ENCODE data around the gene BIRC7. TPM values are rescaled to one million over a fixed set of nuclear protein-coding genes. Genes with fewer than 3 reads are reported as not detected.
"Not testable (repeated sequence)": the region's sequence is repeated elsewhere in the genome, so short reads cannot be mapped to it uniquely, and the experiment has no call there.

BIRC7 gene
- total RNA-seq, 2 experiments from 2014 or later, result not detected

DNA sequence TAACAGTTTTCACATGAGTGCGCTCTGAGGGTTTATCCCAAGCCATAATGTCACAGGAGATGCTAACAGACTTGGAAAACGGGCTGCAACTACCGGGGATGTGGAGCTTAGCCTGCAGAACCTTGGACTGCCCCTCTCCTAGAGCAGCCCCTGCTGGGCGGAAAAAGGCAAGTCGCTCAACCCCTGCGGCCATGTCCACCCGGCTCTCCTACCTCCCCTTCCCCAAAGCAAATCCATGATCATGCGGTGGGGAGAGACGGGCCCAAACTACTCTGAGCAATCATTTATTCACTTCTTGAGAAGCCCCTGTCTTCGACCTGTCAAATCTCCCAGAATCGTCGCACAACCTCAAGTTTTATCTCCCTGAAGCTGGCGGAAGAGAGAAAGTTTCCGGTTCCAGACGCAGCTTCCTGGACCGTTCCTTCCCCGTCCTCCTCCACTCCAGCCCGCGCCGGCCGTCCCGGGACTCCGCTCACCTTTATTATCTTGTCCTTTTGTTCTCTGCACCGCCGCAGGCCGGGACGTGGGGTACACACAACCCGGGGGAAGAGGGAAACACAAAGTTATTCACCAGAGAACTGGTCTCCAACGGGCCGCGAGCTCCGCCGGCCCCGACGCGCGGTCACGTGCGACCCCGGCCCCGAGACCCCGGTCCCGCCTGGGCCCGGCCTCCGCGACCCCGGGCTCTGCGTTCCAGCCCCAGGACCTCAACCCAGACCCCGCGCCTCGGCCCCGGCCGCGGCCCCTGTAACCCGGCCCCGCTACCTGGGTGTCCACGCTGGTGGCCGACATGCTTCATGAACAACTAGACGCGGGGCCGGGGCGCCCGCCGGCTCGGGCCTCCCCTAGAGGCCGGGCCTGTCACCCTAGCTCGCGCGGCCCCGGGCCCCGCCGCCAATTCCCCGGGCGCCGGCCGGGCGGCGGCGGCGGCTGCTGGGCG is 20.3 kb upstream of the BIRC7 start:
- no peak for ATAC-seq (ENCODE audit: low read depth)
- peaks cover 39% of the 10 kb centered on the region for H3K4me1 Mint-ChIP-seq
- POLR2A ChIA-PET, result interaction anchor here (0.9 to 1.4 kb wide), 3 partner anchors 8 to 57 kb away, joined by 3 to 7 read pairs (median 3); partner anchors contain the start of gene ARFGAP1

GRCh38 chr20:63216041-63216848 is 19.5 kb upstream of the BIRC7 start, which contains the start of gene YTHDF1:
YTHDF1 (minus strand) TSS chr20:63216131; CDS start chr20:63215892, 239 bp downstream.
- DNase-seq (peak; percentile 98), ATAC-seq (ENCODE audit: low read depth) (peak; percentile 96)
- Mint-ChIP-seq H3K27me3 (peaks cover 4% of the 10 kb centered on the region), H3K27ac (peak within 1 kb of the TSS; percentile 89), H3K9me3 (no peaks in the 10 kb centered on the region), H3K36me3 (peaks cover 10% of the 10 kb centered on the region), H3K4me3 (peak within 1 kb of the TSS; percentile 96), H3K4me1 (peaks cover 34% of the 10 kb centered on the region)
- POLR2A ChIA-PET, result interaction anchor here (0.6 kb wide), 1 partner anchor 515 kb away, joined by 3 read pairs; no protein-coding TSS in a partner anchor

More for the DNA sequence above, 20.3 kb upstream of the BIRC7 start:
- Mint-ChIP-seq H3K4me3 (peak overlapping the region; percentile 96), H3K27ac (peak overlapping the region; percentile 89), H3K9me3 (no peaks in the 10 kb centered on the region), H3K36me3 (peaks cover 14% of the 10 kb centered on the region), H3K27me3 (peaks cover 3% of the 10 kb centered on the region)
- peak; percentile 54 for DNase-seq

DNA sequence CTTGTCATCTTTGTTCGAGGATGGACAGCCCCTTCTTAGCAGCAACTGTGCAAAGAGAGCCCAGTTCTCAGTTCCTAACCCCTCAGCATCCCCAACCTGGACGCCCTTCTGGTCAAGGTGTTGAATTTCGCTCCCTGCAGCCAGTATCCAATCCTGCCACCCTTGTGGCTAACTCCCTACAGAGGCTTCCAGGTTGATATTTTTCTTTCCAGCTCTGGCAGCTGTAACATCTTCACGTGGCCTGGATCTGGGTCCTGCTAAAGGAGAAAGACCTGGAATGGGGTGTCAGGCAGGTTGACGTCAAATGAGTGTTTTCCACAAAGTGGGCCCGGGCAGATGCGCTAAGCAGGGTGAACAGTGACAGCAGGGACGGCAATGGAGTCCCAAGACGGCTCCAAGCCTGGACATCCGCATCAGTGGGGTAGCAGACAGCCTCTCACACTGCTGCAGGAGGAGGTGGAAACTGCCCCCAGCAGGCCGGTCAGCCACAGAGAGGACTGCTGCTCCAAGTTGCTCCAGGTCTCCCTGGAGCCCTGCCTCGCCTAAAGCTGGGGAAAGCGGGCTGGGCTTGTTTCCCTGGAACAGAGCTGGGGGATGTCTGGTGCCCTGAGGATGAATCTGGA is 18.7 kb upstream of the BIRC7 start:
- no peaks in the 10 kb centered on the region for H3K9me3 Mint-ChIP-seq
- H3K4me1 Mint-ChIP-seq, result peaks cover 33% of the 10 kb centered on the region
- H3K27me3 Mint-ChIP-seq, result peaks cover 4% of the 10 kb centered on the region
- peak overlapping the region; percentile 87 for H3K27ac Mint-ChIP-seq
- peaks cover 8% of the 10 kb centered on the region for H3K36me3 Mint-ChIP-seq
- ATAC-seq (ENCODE audit: low read depth) (no peak), DNase-seq (no peak)
- peak overlapping the region; percentile 85 for H3K4me3 Mint-ChIP-seq
- POLR2A ChIA-PET, result interaction anchor here (0.6 kb wide), 1 partner anchor 514 kb away, joined by 3 read pairs; no protein-coding TSS in a partner anchor

- DNase-seq (no peak), ATAC-seq (ENCODE audit: low read depth) (no peak)
- peaks cover 26% of the 10 kb centered on the region for H3K4me1 Mint-ChIP-seq
- POLR2A ChIA-PET, result no interaction called here
- H3K4me3 Mint-ChIP-seq, result no peak overlapping the region
- peaks cover 4% of the 10 kb centered on the region for H3K27me3 Mint-ChIP-seq
- peaks cover 6% of the 10 kb centered on the region for H3K36me3 Mint-ChIP-seq
- no peak overlapping the region for H3K27ac Mint-ChIP-seq
- no peaks in the 10 kb centered on the region for H3K9me3 Mint-ChIP-seq
Measured at GRCh38 chr20:63217706-63218105, 18.0 kb upstream of the BIRC7 start.

- ATAC-seq (ENCODE audit: low read depth), result no peak
- no peak overlapping the region for H3K4me3 Mint-ChIP-seq
- no peak for DNase-seq
- POLR2A ChIA-PET, result no interaction called here
- peaks cover 4% of the 10 kb centered on the region for H3K36me3 Mint-ChIP-seq
- peaks cover 4% of the 10 kb centered on the region for H3K27me3 Mint-ChIP-seq
- peaks cover 18% of the 10 kb centered on the region for H3K4me1 Mint-ChIP-seq
- H3K9me3 Mint-ChIP-seq, result no peaks in the 10 kb centered on the region
- no peak overlapping the region for H3K27ac Mint-ChIP-seq
Measured at GRCh38 chr20:63218701-63219446, 16.8 kb upstream of the BIRC7 start.

- DNase-seq (no peak), ATAC-seq (ENCODE audit: low read depth) (no peak)
- peaks cover under 1% of the 10 kb centered on the region for H3K36me3 Mint-ChIP-seq
- peaks cover 4% of the 10 kb centered on the region for H3K27me3 Mint-ChIP-seq
- H3K4me3 Mint-ChIP-seq, result no peak overlapping the region
- peaks cover 13% of the 10 kb centered on the region for H3K4me1 Mint-ChIP-seq
- POLR2A ChIA-PET, result no interaction called here
- H3K27ac Mint-ChIP-seq, result no peak overlapping the region
- no peaks in the 10 kb centered on the region for H3K9me3 Mint-ChIP-seq
Measured at GRCh38 chr20:63219447-63219821, 16.3 kb upstream of the BIRC7 start.

DNA sequence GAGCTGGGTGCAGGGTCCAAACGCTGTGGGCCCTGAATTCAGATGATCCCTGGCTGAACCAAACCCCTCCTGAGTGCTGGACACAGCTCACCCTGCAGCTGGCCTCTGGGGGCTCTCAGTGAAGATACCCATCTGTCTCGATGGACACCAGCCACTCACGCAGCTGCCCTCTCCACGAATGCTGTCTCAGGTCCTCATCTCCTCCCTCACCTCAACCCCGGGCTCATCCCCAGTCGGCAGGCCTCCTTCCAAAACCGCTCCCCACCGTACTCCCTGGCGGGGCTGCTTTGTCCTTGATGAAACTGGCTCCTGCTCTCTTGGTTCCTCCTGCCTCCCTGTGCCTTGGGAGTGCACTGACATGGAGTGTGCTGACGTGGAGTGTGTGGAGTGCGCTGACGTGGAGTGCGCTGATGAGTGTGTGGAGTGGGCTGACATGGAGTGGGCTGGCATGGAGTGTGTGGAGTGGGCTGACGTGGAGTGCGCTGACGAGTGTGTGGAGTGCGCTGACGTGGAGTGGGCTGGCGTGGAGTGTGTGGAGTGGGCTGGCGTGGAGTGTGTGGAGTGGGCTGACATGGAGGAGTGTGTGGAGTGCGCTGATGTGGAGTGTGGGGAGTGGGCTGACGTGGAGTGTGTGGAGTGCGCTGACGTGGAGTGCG is 15.7 kb upstream of the BIRC7 start:
- Mint-ChIP-seq H3K4me1 (peaks cover 9% of the 10 kb centered on the region), H3K27ac (no peak overlapping the region), H3K36me3 (no peaks in the 10 kb centered on the region), H3K27me3 (peaks cover 4% of the 10 kb centered on the region), H3K9me3 (no peaks in the 10 kb centered on the region), H3K4me3 (no peak overlapping the region)
- POLR2A ChIA-PET, result no interaction called here
- DNase-seq (no peak), ATAC-seq (ENCODE audit: low read depth) (no peak)

DNA sequence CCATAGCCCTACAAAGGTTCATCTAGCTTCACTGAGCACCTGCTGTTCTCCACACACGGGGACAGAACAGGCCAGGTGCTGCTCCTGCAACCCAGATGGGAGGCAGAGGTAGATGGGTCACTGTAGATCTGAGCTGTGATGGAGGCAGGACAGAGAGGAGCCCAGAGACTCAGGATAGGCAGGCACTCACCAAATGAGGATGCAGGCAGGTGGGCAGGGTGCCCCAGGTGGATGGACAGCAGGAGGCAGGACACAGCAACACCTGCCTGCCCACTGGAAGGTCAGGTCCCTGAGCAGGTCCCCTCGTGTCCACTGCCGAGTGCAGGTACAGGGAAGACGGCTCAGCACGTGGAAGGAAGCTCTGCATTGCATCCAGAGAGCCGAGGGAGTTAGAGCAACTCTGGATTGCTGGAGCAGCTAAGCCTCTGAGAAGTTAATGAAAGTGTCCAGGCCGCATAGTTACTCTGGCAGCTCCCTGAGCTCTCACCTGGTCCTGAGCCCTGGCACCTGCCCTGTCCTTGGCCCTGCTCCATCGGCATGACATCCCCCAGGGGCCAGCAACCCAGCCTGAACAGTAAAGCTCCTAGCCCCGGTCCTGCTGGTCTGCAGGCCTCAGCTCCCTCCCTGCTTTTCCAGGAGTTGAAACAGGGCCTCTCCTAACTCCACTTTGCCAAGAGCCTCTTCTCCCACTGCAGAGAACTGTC is 14.9 kb upstream of the BIRC7 start:
- POLR2A ChIA-PET, result no interaction called here
- Mint-ChIP-seq H3K4me3 (no peak overlapping the region), H3K27ac (no peak overlapping the region), H3K27me3 (peaks cover 4% of the 10 kb centered on the region), H3K36me3 (no peaks in the 10 kb centered on the region), H3K9me3 (no peaks in the 10 kb centered on the region), H3K4me1 (peaks cover 5% of the 10 kb centered on the region)
- DNase-seq, result no peak
- ATAC-seq (ENCODE audit: low read depth), result no peak

GRCh38 chr20:63221400-63222053 is 14.2 kb upstream of the BIRC7 start:
- H3K27me3 Mint-ChIP-seq; H3K9me3 Mint-ChIP-seq; H3K4me3 Mint-ChIP-seq; H3K36me3 Mint-ChIP-seq; H3K27ac Mint-ChIP-seq; H3K4me1 Mint-ChIP-seq; DNase-seq; POLR2A ChIA-PET; ATAC-seq (ENCODE audit: low read depth): not testable (repeated sequence)

DNA sequence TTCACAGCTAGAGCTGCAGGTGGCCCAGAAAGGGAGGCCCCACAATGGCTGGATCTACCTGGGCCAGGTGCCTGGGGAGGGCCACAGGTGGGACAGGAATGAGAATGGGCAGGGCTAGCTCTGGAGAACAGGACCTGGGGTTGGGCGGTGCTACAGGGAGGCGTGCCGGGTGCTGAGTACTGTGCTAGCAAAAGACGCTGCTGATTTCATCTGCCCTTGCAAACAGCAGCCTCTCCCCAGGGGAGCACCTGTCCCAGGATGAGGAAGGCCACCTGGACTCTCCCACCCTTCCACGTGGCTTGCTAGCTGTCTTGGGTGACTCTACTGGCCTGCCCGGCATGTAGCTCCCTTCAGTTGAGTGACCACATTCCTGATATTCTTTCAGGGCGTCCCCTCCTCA is 13.2 kb upstream of the BIRC7 start:
- POLR2A ChIA-PET, result interaction anchor here (1.3 kb wide), 1 partner anchor 8 kb away, joined by 7 read pairs; no protein-coding TSS in a partner anchor
- no peak overlapping the region for H3K27ac Mint-ChIP-seq
- H3K4me3 Mint-ChIP-seq, result no peak overlapping the region
- H3K4me1 Mint-ChIP-seq, result no peaks in the 10 kb centered on the region
- DNase-seq, result no peak
- ATAC-seq (ENCODE audit: low read depth), result no peak
- H3K27me3 Mint-ChIP-seq, result peaks cover 4% of the 10 kb centered on the region
- no peaks in the 10 kb centered on the region for H3K36me3 Mint-ChIP-seq
- H3K9me3 Mint-ChIP-seq, result no peaks in the 10 kb centered on the region

DNA sequence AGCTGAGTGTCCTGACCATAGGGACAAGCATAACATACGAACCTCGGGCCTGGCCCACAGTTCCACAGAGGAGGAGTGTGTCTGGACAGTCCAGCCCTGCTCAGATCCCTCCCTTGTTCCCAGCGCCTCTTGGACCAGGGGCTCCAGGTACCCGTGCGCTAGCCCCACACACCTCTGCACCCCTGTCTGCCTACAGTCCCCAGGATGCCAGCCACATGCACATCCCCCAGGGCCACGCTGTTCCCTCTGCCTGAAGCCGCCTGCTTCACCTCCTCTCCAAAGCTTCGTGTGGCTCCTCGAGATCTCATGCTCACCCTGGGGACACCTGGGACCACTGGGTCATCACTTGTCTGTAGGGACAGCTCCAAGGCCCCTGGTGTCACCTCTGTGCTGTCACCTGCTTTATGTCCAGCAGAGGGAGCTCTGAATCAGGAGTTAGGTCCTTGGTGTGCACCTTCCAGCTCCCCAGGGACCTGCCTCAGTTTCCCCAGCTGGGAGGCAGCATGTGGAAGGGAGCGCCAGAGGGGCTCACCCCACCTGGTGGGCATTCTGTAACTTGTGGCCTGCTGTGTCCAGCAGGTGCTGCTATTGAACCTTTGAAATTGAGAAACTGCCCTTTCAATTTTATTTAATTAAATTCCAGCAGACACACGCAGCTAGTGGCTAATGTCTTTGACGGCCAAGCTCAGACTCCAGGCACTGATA is 12.4 kb upstream of the BIRC7 start:
- peak; percentile 56 for DNase-seq
- Mint-ChIP-seq H3K27ac (no peak overlapping the region), H3K36me3 (no peaks in the 10 kb centered on the region), H3K9me3 (no peaks in the 10 kb centered on the region), H3K4me1 (no peaks in the 10 kb centered on the region), H3K27me3 (peaks cover 7% of the 10 kb centered on the region), H3K4me3 (no peak overlapping the region)
- peak; percentile 62 for ATAC-seq (ENCODE audit: low read depth)
- POLR2A ChIA-PET, result interaction anchor here (1.3 kb wide), 1 partner anchor 8 kb away, joined by 7 read pairs; no protein-coding TSS in a partner anchor
